ENCODE measurements around the gene PTPN11. TPM values are rescaled to one million over a fixed set of nuclear protein-coding genes. Genes with fewer than 3 reads are reported as not detected.

PTPN11 gene
- total and polyA plus RNA-seq, 2 donors (not counting 3 experiments of a cell fraction or from before 2014, with no cell fraction given): 36.5 to 107 TPM

- intact Hi-C loops (cut with micrococcal nuclease): no loop called here
- Histone ChIP-seq H3K27ac (ENCODE audit: insufficient read depth, low read depth, low read length) (no peak overlapping the region), H3K79me2 (ENCODE audit: control insufficient read depth, insufficient read depth, low read length) (no peaks in the 10 kb centered on the region), H3K4me1 (ENCODE audit: control insufficient read depth, extremely low read depth, insufficient read depth, low read length) (peaks cover 5% of the 10 kb centered on the region), H2AFZ (ENCODE audit: low read depth, low read length) (no peak overlapping the region), H3K9ac (replicated peaks; ENCODE audit: extremely low read depth, insufficient read depth, low read length) (no peak overlapping the region), H3K4me3 (replicated peaks in 1 of 3; ENCODE audit: insufficient read depth in 1 of 3, low read depth in 1 of 3, low read length in 3 of 3) (no peak overlapping the region), H3K27me3 (ENCODE audit: control insufficient read depth in 2 of 2, insufficient read depth in 2 of 2, low read length in 2 of 2) (no peaks in the 10 kb centered on the region), H3K4me2 (ENCODE audit: insufficient read depth, low read length) (no peak overlapping the region), H3K9me1 (replicated peaks; ENCODE audit: control insufficient read depth, extremely low read depth, insufficient read depth, low read length) (no peaks in the 10 kb centered on the region), H3K36me3 (ENCODE audit: control insufficient read depth in 2 of 2, extremely low read depth in 1 of 2, insufficient read depth in 2 of 2, low read length in 2 of 2) (peaks cover 5 to 10% of the 10 kb centered on the region in 2 experiments), H4K20me1 (replicated peaks; ENCODE audit: control insufficient read depth, extremely low read depth, insufficient read depth, low read length) (no peaks in the 10 kb centered on the region), H3K9me3 (replicated peaks; ENCODE audit: control insufficient read depth, insufficient read depth, low read length) (no peaks in the 10 kb centered on the region)
- dilution Hi-C loops (cut with MboI; ENCODE audit: extremely low pct_ligation_motif_present, low sequenced_read_pairs): no loop called here
- CTCF ChIA-PET: interaction anchor here (1.4 kb wide), 1 partner anchor 11 kb away, joined by 3 read pairs; no protein-coding TSS in a partner anchor
- FAIRE-seq (no peak), DNase-seq (ENCODE audit: low read depth, low spot score) (no peak)
- no TSS peak for BruUV-seq (replicated peaks)
- TF ChIP-seq, protein P1, sequence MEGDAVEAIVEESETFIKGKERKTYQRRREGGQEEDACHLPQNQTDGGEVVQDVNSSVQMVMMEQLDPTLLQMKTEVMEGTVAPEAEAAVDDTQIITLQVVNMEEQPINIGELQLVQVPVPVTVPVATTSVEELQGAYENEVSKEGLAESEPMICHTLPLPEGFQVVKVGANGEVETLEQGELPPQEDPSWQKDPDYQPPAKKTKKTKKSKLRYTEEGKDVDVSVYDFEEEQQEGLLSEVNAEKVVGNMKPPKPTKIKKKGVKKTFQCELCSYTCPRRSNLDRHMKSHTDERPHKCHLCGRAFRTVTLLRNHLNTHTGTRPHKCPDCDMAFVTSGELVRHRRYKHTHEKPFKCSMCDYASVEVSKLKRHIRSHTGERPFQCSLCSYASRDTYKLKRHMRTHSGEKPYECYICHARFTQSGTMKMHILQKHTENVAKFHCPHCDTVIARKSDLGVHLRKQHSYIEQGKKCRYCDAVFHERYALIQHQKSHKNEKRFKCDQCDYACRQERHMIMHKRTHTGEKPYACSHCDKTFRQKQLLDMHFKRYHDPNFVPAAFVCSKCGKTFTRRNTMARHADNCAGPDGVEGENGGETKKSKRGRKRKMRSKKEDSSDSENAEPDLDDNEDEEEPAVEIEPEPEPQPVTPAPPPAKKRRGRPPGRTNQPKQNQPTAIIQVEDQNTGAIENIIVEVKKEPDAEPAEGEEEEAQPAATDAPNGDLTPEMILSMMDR (IDR thresholded peaks at IDR 0.05; ENCODE audit: extremely low read depth in 1 of 2, insufficient read depth in 1 of 2, low read depth in 1 of 2, low read length in 2 of 2): no peak
- TF ChIP-seq POLR2A (IDR thresholded peaks at IDR 0.05; ENCODE audit: low read depth, low read length): no peak
- TF ChIP-seq GATA2 (IDR thresholded peaks at IDR 0.05; ENCODE audit: insufficient read depth, insufficient read length, low read depth, low read length): no peak
- no peak for TF ChIP-seq MAX (IDR thresholded peaks at IDR 0.05; ENCODE audit: insufficient read depth, insufficient read length)
- TF ChIP-seq POLR2AphosphoS5 (IDR thresholded peaks at IDR 0.05; ENCODE audit: insufficient read depth, low read depth, low read length): no peak
- no peak for TF ChIP-seq EZH2 (IDR thresholded peaks at IDR 0.05; ENCODE audit: borderline replicate concordance, low read depth, low read length, severe bottlenecking)
- TF ChIP-seq FOS (IDR thresholded peaks at IDR 0.05; ENCODE audit: borderline replicate concordance, insufficient read depth, low read length): no peak
- TF ChIP-seq JUN (IDR thresholded peaks at IDR 0.05; ENCODE audit: borderline replicate concordance, insufficient read depth, insufficient read length, low read depth): no peak
- no peak for TF ChIP-seq MYC (IDR thresholded peaks at IDR 0.05; ENCODE audit: low read depth, low read length)
- POLR2A ChIA-PET: no interaction called here
Observed at GRCh38 chr12:112450725-112451124, 32.0 kb downstream of the PTPN11 start.
